HG03108 (cell line): ENCODE data around the gene EEF2KMT.
"Not testable (repeated sequence)": the region's sequence is repeated elsewhere in the genome, so short reads cannot be mapped to it uniquely, and the experiment has no call there.

Source experiments
- ATAC-seq: cut with Tn5 transposase; IDR thresholded peaks from one replicate; pipeline ENCODE4 v1.9.1; 2021; ENCODE audit warnings: moderate library complexity; ENCODE audit not compliant: unreplicated experiment

EEF2KMT gene

GRCh38 chr16:5071341-5071680 is 26.3 kb downstream of the EEF2KMT start:
- no peak for ATAC-seq

- no peak for ATAC-seq
Measured at GRCh38 chr16:5070431-5071186, 27.0 kb downstream of the EEF2KMT start.

- no peak for ATAC-seq
Measured at GRCh38 chr16:5069854-5070253, 27.7 kb downstream of the EEF2KMT start.

GRCh38 chr16:5069048-5069447 is 28.5 kb downstream of the EEF2KMT start:
- ATAC-seq: no peak

GRCh38 chr16:5066511-5066910 is 31.1 kb downstream of the EEF2KMT start:
- ATAC-seq: no peak

GRCh38 chr16:5065813-5066212 is 31.8 kb downstream of the EEF2KMT start, which contains the start of gene C16orf89:
Gene C16orf89 (minus strand): TSS chr16:5065956. CDS start chr16:5065908, 48 bp downstream.
- no peak for ATAC-seq

GRCh38 chr16:5065326-5065725 is 32.3 kb downstream of the EEF2KMT start:
- no peak for ATAC-seq

- ATAC-seq: no peak
Measured at GRCh38 chr16:5064915-5065314, 32.7 kb downstream of the EEF2KMT start.

GRCh38 chr16:5062790-5063765 is 34.5 kb downstream of the EEF2KMT start:
- ATAC-seq: no peak

GRCh38 chr16:5062051-5062450 is 35.5 kb downstream of the EEF2KMT start:
- ATAC-seq: no peak

- ATAC-seq: no peak
Measured at GRCh38 chr16:5060073-5060641, 37.4 kb downstream of the EEF2KMT start.

GRCh38 chr16:5059386-5060072 is 38.1 kb downstream of the EEF2KMT start:
- no peak for ATAC-seq

GRCh38 chr16:5058476-5058875 is 39.1 kb downstream of the EEF2KMT start:
- no peak for ATAC-seq

GRCh38 chr16:5056352-5056751 is 41.2 kb downstream of the EEF2KMT start:
- no peak for ATAC-seq

- ATAC-seq: no peak
Measured at GRCh38 chr16:5054876-5055865, 42.4 kb downstream of the EEF2KMT start.

GRCh38 chr16:5046914-5047313 is 50.7 kb downstream of the EEF2KMT start:
- ATAC-seq: no peak

- ATAC-seq: no peak
Measured at GRCh38 chr16:5045499-5046115, 52.0 kb downstream of the EEF2KMT start.

- ATAC-seq: not testable (repeated sequence)
Measured at GRCh38 chr16:5044581-5044980, 53.0 kb downstream of the EEF2KMT start.

GRCh38 chr16:5044011-5044540 is 53.5 kb downstream of the EEF2KMT start:
- ATAC-seq: no peak
